ENCODE results near the gene ACER3.
"Not testable (repeated sequence)": the region's sequence is repeated elsewhere in the genome, so short reads cannot be mapped to it uniquely, and the experiment has no call there.

Gene ACER3

GRCh38 chr11:76946223-76946622, 85.5 kb downstream of the ACER3 start:
- Mint-ChIP-seq H3K36me3 (ENCODE audit: low read depth) (peaks cover 33% of the 10 kb centered on the region), H3K4me3 (no peak overlapping the region), H3K9me3 (peaks cover 12% of the 10 kb centered on the region), H3K27me3 (no peaks in the 10 kb centered on the region), H3K27ac (no peak overlapping the region), H3K4me1 (ENCODE audit: low read depth) (peaks cover 18% of the 10 kb centered on the region)
- intact Hi-C loops (cut with micrococcal nuclease): no loop called here

GRCh38 chr11:76947190-76947589, 86.5 kb downstream of the ACER3 start:
- Mint-ChIP-seq H3K9me3 (peaks cover 12% of the 10 kb centered on the region), H3K27ac (no peak overlapping the region), H3K4me3 (no peak overlapping the region), H3K27me3 (no peaks in the 10 kb centered on the region), H3K36me3 (ENCODE audit: low read depth) (peaks cover 31% of the 10 kb centered on the region), H3K4me1 (ENCODE audit: low read depth) (peaks cover 16% of the 10 kb centered on the region)
- intact Hi-C loops (cut with micrococcal nuclease): no loop called here

- Mint-ChIP-seq H3K4me1 (ENCODE audit: low read depth) (peaks cover 12% of the 10 kb centered on the region), H3K36me3 (ENCODE audit: low read depth) (peaks cover 28% of the 10 kb centered on the region), H3K27ac (no peak overlapping the region), H3K4me3 (no peak overlapping the region), H3K27me3 (no peaks in the 10 kb centered on the region), H3K9me3 (peaks cover 12% of the 10 kb centered on the region)
- intact Hi-C loops (cut with micrococcal nuclease): no loop called here
These were observed 87.1 kb downstream of the ACER3 start for GRCh38 chr11:76947800-76948199.

GRCh38 chr11:76955459-76956114, 94.9 kb downstream of the ACER3 start:
- Mint-ChIP-seq H3K9me3 (no peaks in the 10 kb centered on the region), H3K4me1 (ENCODE audit: low read depth) (peaks cover 11% of the 10 kb centered on the region), H3K4me3 (no peak overlapping the region), H3K27me3 (no peaks in the 10 kb centered on the region), H3K27ac (no peak overlapping the region), H3K36me3 (ENCODE audit: low read depth) (peaks cover 40% of the 10 kb centered on the region)
- intact Hi-C loops (cut with micrococcal nuclease): no loop called here

GRCh38 chr11:76962583-76963416, 102.1 kb downstream of the ACER3 start:
- H3K4me1 Mint-ChIP-seq (ENCODE audit: low read depth): no peaks in the 10 kb centered on the region
- peaks cover 26% of the 10 kb centered on the region for H3K9me3 Mint-ChIP-seq
- H3K36me3 Mint-ChIP-seq (ENCODE audit: low read depth): peaks cover 72% of the 10 kb centered on the region
- no peak overlapping the region for H3K4me3 Mint-ChIP-seq
- no peaks in the 10 kb centered on the region for H3K27me3 Mint-ChIP-seq
- intact Hi-C loops (cut with micrococcal nuclease): no loop called here
- no peak overlapping the region for H3K27ac Mint-ChIP-seq

GRCh38 chr11:76963417-76964168, 102.9 kb downstream of the ACER3 start:
- H3K4me1 Mint-ChIP-seq (ENCODE audit: low read depth); H3K27ac Mint-ChIP-seq: not testable (repeated sequence)

GRCh38 chr11:76972051-76972450, 111.3 kb downstream of the ACER3 start:
- H3K9me3 Mint-ChIP-seq: peaks cover 17% of the 10 kb centered on the region

More at GRCh38 chr11:76963417-76964168, 102.9 kb downstream of the ACER3 start:
- Mint-ChIP-seq H3K36me3 (ENCODE audit: low read depth) (peaks cover 66% of the 10 kb centered on the region), H3K9me3 (peaks cover 26% of the 10 kb centered on the region)
- intact Hi-C loops (cut with micrococcal nuclease); H3K27me3 Mint-ChIP-seq; H3K4me3 Mint-ChIP-seq: not testable (repeated sequence)

GRCh38 chr11:76974179-76974891, 113.6 kb downstream of the ACER3 start:
- H3K4me1 Mint-ChIP-seq (ENCODE audit: low read depth): no peaks in the 10 kb centered on the region
- H3K27me3 Mint-ChIP-seq: no peaks in the 10 kb centered on the region
- no peak overlapping the region for H3K4me3 Mint-ChIP-seq
- intact Hi-C loops (cut with micrococcal nuclease): no loop called here
- no peak overlapping the region for H3K27ac Mint-ChIP-seq
- peaks cover 69% of the 10 kb centered on the region for H3K36me3 Mint-ChIP-seq (ENCODE audit: low read depth)
- H3K9me3 Mint-ChIP-seq: peaks cover 17% of the 10 kb centered on the region

More at GRCh38 chr11:76972051-76972450, 111.3 kb downstream of the ACER3 start:
- Mint-ChIP-seq H3K4me1 (ENCODE audit: low read depth) (no peaks in the 10 kb centered on the region), H3K27me3 (no peaks in the 10 kb centered on the region), H3K27ac (no peak overlapping the region), H3K4me3 (no peak overlapping the region), H3K36me3 (ENCODE audit: low read depth) (peaks cover 46% of the 10 kb centered on the region)
- intact Hi-C loops (cut with micrococcal nuclease): no loop called here

GRCh38 chr11:76975513-76975912, 114.8 kb downstream of the ACER3 start:
- Mint-ChIP-seq H3K4me3 (no peak overlapping the region), H3K36me3 (ENCODE audit: low read depth) (peaks cover 69% of the 10 kb centered on the region), H3K9me3 (peaks cover 14% of the 10 kb centered on the region), H3K4me1 (ENCODE audit: low read depth) (no peaks in the 10 kb centered on the region), H3K27me3 (no peaks in the 10 kb centered on the region), H3K27ac (no peak overlapping the region)
- intact Hi-C loops (cut with micrococcal nuclease): no loop called here

GRCh38 chr11:76977791-76978190, 117.1 kb downstream of the ACER3 start:
- Mint-ChIP-seq H3K4me1 (ENCODE audit: low read depth) (no peaks in the 10 kb centered on the region), H3K9me3 (no peaks in the 10 kb centered on the region), H3K4me3 (no peak overlapping the region), H3K27me3 (no peaks in the 10 kb centered on the region), H3K36me3 (ENCODE audit: low read depth) (peaks cover 51% of the 10 kb centered on the region), H3K27ac (no peak overlapping the region)
- intact Hi-C loops (cut with micrococcal nuclease): no loop called here

GRCh38 chr11:76978239-76978638, 117.5 kb downstream of the ACER3 start:
- intact Hi-C loops (cut with micrococcal nuclease): no loop called here
- peaks cover 51% of the 10 kb centered on the region for H3K36me3 Mint-ChIP-seq (ENCODE audit: low read depth)
- no peaks in the 10 kb centered on the region for H3K27me3 Mint-ChIP-seq
- H3K27ac Mint-ChIP-seq: no peak overlapping the region
- H3K4me1 Mint-ChIP-seq (ENCODE audit: low read depth): no peaks in the 10 kb centered on the region
- no peak overlapping the region for H3K4me3 Mint-ChIP-seq
- H3K9me3 Mint-ChIP-seq: no peaks in the 10 kb centered on the region

GRCh38 chr11:76978818-76979217, 118.1 kb downstream of the ACER3 start:
- Mint-ChIP-seq H3K36me3 (ENCODE audit: low read depth) (peaks cover 52% of the 10 kb centered on the region), H3K4me1 (ENCODE audit: low read depth) (no peaks in the 10 kb centered on the region), H3K4me3 (no peak overlapping the region), H3K27ac (no peak overlapping the region), H3K27me3 (no peaks in the 10 kb centered on the region), H3K9me3 (no peaks in the 10 kb centered on the region)
- intact Hi-C loops (cut with micrococcal nuclease): no loop called here

GRCh38 chr11:76980196-76980595, 119.5 kb downstream of the ACER3 start:
- Mint-ChIP-seq H3K27ac (no peak overlapping the region), H3K9me3 (no peaks in the 10 kb centered on the region), H3K36me3 (ENCODE audit: low read depth) (peaks cover 50% of the 10 kb centered on the region), H3K27me3 (no peaks in the 10 kb centered on the region), H3K4me3 (no peak overlapping the region), H3K4me1 (ENCODE audit: low read depth) (no peaks in the 10 kb centered on the region)
- intact Hi-C loops (cut with micrococcal nuclease): no loop called here

Data from dendritic cell treated with granulocyte-macrophage colony-stimulating factor and Interleukin-4, amounts not matched to agents 40 ng/mL and 50 ng/mL, for 4 days (primary cell).